Panc1 (cell line): Measurements from ENCODE around the gene AP4E1.
A peak's percentile ranks its signal among the peaks of the same experiment; 100 is the strongest.

ENCODE experiments used
- POLR2AphosphoS5 ChIP-seq: IDR thresholded peaks from 2 replicates; pipeline ENCODE4 v1.6.1; 2012; ENCODE audit warnings: mild to moderate bottlenecking, low read depth, low read length, moderate library complexity
- TCF7L2 ChIP-seq: IDR thresholded peaks from 2 replicates; pipeline ENCODE4 v1.6.1; 2011; ENCODE audit warnings: mild to moderate bottlenecking, low read depth, low read length, inconsistent platforms
- TF ChIP-seq, protein P1 (sequence below): fragments of 450-650 bp; IDR thresholded peaks from 2 replicates; pipeline ENCODE4 v1.5.1; 2017; ENCODE audit warnings: mild to moderate bottlenecking

DNA sequence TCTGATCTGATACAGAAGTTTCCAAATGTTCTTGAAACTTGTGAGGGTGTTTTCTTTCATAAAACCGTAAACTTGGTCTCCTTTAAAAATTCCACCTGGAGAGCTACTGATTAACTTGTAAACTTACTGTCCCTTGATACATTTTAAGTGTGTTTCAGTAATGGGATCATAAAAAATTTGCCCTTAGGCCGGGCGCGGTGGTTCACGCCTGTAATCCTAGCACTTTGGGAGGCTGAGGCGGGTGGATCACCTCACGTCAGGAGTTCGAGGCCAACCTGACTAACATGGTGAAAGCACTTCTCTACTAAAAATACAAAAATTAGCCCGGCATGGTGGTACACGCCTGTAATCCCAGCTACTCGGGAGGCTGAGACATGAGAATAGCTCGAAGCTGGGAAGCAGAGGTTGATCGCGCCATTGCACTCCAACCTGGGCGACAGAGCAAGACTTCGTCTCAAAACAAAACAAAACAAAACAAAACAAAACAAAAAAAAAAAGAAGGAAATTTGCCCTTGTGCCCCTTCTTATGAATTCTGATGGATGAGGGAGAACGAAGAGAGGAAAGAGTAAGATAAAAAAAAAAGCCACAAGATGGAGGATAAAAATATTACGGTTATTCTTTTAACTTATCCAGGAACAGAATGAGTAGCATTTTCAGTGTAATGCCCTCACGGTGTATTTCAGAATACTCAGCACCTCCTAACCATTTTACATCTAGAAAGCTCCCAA is 32.1 kb upstream of the AP4E1 start:
- TF ChIP-seq, protein P1, sequence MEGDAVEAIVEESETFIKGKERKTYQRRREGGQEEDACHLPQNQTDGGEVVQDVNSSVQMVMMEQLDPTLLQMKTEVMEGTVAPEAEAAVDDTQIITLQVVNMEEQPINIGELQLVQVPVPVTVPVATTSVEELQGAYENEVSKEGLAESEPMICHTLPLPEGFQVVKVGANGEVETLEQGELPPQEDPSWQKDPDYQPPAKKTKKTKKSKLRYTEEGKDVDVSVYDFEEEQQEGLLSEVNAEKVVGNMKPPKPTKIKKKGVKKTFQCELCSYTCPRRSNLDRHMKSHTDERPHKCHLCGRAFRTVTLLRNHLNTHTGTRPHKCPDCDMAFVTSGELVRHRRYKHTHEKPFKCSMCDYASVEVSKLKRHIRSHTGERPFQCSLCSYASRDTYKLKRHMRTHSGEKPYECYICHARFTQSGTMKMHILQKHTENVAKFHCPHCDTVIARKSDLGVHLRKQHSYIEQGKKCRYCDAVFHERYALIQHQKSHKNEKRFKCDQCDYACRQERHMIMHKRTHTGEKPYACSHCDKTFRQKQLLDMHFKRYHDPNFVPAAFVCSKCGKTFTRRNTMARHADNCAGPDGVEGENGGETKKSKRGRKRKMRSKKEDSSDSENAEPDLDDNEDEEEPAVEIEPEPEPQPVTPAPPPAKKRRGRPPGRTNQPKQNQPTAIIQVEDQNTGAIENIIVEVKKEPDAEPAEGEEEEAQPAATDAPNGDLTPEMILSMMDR, result 0 out of 2 replicates have a peak, but pooled peaks have one; percentile 51
- TF ChIP-seq POLR2AphosphoS5, result no peak
- TF ChIP-seq TCF7L2, result no peak
